Stimulated activated CD4-positive, alpha-beta T cell treated with anti-CD3 and anti-CD28 coated beads, TNF-alpha, amount 100 ng/mL, for 1 hour (primary cell): ENCODE results near the gene EPHA2.

Experiments used
- DNase-seq, 3 donors: peaks; one replicate each; pipeline ENCODE4 v3.0.0-alpha.2; 2020; ENCODE audit warnings: low read depth in 3 of 3, low spot score in 1 of 3

The EPHA2 gene

GRCh38 chr1:16095447-16095846 lies 60.4 kb downstream of the EPHA2 start:
- DNase-seq = no peak

GRCh38 chr1:16094453-16095158 lies 61.3 kb downstream of the EPHA2 start:
- DNase-seq = no peak

- DNase-seq = no peak
These were observed 62.3 kb downstream of the EPHA2 start for GRCh38 chr1:16093611-16094010.

DNA sequence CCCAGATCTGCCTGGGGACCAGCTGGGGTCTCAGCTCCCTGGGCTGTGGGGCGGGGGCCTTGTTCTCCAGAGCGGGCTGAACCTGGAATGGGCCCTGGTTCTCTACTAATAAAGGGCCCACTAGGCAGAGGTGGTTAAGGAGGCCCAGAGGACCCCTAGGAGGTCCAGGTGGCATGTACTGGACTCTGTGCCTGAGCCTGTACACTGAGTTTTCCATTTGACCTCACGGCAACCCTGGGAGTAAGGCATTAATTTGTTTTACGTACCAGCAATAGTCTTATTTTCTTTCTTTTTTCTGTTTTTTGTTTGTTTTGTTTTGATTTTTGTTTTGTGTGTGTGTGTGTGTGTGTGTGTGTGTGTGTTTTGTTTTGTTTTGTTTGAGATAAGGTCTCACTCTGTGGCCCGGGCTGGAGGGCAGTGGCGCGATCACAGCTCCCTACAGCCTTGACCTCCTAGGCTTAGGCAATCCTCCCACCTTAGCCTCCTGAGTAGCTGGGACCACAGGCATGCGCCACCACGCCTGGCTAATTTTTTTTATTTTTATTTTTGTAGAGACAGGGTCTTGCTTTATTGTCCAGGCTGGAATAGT lies 62.9 kb downstream of the EPHA2 start:
- DNase-seq = no peak

DNA sequence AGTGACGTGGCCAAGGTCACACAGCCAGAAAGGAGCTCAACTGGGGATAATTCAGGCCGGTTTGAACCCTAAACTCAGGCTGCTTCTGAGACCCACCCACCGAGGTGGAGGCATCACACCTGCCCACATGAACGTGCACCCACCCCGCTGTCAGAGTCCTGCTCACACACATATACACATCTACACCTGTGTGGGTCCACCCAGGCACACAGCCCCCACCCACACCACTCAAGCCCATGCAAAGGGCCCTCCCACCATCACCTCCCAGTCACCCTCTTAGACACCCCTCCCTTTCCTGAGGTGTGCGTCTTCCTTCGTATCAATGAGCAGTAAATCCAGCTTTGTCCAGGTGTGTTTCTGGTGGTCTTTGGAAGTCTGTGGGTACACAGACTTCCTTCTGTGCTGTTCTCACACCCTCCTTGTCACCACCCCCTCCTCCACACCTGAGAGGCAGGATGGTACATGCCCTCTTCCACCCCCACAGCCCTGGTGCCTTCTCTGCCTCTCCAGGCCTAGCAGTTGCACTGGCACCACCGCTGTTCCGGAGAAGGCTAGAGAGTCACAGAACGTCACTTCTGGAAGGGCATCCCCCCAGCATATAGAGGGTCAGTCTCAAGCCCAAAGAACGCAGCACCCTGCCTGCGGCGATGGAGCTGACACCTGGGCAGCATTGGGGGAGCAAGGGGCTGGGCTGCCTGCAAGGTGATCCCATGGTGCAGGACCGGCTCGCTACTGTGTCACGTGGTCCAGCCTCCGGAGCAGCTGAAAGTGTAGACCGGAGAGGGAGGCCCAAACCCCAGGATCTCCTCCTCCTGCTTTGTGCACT lies 63.6 kb downstream of the EPHA2 start:
- DNase-seq = no peak

- no peak for DNase-seq
These were observed 64.6 kb downstream of the EPHA2 start for GRCh38 chr1:16091296-16091695.

- DNase-seq = no peak
These were observed 65.6 kb downstream of the EPHA2 start for GRCh38 chr1:16090076-16090826.

GRCh38 chr1:16088996-16089395 lies 66.9 kb downstream of the EPHA2 start:
- no peak for DNase-seq

- DNase-seq = no peak
These were observed 67.4 kb downstream of the EPHA2 start for GRCh38 chr1:16088351-16088911.

DNA sequence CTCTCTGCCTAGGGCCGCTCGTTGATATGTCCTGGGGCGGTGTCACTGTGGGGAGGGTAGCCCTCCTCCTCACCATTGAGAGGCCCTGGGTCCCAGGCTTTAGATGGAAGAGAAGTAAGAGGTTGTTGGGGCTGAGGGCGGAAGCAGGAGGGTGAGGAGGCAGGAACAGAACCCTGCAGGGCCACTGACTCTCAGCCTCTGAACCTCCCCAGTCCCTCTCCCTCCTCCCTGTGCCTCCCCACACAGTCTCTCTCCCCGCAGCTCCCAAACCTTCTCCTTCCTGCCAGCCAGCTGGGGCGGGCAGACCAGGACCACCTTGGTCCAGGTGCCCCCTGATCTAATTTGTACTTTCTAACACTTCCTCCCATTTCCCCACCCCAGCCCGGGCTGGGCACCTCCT lies 68.1 kb downstream of the EPHA2 start:
- no peak for DNase-seq

- DNase-seq = no peak
These were observed 70.3 kb downstream of the EPHA2 start for GRCh38 chr1:16085522-16085921.

DNA sequence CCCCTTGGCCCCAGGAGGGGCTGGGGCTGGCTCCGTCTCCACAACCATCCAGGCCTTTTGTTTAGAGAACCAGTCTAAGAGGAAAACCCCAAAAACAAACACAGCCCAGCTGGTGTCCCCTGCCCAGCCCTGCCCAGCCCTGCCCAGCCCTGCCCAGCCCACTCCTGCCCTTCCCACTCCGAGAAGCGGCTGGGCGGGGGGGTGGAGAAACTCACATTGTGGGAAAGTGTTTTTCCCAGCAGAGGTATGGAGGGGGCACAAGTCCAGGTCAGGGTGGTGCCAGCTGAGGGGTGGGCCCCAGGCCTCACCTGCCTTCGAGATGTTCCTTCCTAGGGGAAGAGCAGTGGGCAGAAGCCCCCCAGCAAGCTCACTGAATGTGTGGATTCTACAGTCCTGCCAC lies 72.4 kb downstream of the EPHA2 start:
- no peak for DNase-seq

GRCh38 chr1:16082283-16083038 lies 73.4 kb downstream of the EPHA2 start:
- DNase-seq = peak in 2 of 3 donors; percentile 31 to 48

- DNase-seq = no peak
These were observed 74.2 kb downstream of the EPHA2 start for GRCh38 chr1:16081636-16082035.

- DNase-seq = no peak
These were observed 75.3 kb downstream of the EPHA2 start for GRCh38 chr1:16080422-16081150.

DNA sequence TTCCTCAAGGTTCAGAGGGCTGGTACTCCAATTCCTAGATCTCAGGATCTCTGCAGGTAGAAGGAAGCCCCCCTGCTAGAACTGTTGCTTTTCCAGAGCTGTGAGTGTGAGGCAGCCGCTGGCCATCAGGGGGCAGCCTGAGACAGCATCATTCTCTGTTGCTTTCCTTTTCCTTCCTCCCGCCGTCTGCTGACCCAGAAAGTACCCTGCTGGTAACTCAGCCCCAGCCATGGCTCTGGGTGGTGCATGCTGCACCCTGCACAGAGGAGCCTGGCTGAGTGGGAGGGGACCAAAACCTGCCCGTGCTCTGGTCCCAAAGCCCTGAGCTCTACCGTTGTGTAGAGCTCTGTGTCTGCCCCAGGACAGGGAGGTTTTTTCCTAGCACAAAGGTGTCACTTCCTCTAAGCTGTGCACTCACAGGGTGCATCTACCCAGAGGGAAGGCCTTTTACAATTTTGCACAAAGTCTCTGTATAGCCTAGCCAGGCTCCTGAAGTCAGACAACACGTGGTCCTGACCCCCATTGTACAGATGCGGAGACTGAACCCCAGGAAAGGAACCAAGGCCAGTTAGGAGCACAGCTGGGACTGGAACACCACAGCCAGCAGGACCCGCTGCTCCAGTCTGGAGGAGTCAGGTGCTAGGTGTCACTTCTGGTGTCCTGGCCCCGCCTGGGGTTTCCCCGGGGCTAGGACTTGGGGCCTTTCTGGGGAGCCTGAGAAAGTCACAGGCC lies 76.8 kb downstream of the EPHA2 start:
- peak; percentile 19 to 62 (median 52) for DNase-seq

GRCh38 chr1:16077406-16078245 lies 78.2 kb downstream of the EPHA2 start:
- no peak for DNase-seq

- DNase-seq = no peak
These were observed 79.0 kb downstream of the EPHA2 start for GRCh38 chr1:16076865-16077238.
